ENCODE measurements around the gene ZNF677. TPM values are rescaled to one million over a fixed set of nuclear protein-coding genes. Genes with fewer than 3 reads are reported as not detected.
"Not testable (repeated sequence)": the region's sequence is repeated elsewhere in the genome, so short reads cannot be mapped to it uniquely, and the experiment has no call there.

The ZNF677 gene
- 1.00 and 1.0 TPM in 2 replicates for total RNA-seq (2014; rRNA removed; shearing (Covaris generic))

DNA sequence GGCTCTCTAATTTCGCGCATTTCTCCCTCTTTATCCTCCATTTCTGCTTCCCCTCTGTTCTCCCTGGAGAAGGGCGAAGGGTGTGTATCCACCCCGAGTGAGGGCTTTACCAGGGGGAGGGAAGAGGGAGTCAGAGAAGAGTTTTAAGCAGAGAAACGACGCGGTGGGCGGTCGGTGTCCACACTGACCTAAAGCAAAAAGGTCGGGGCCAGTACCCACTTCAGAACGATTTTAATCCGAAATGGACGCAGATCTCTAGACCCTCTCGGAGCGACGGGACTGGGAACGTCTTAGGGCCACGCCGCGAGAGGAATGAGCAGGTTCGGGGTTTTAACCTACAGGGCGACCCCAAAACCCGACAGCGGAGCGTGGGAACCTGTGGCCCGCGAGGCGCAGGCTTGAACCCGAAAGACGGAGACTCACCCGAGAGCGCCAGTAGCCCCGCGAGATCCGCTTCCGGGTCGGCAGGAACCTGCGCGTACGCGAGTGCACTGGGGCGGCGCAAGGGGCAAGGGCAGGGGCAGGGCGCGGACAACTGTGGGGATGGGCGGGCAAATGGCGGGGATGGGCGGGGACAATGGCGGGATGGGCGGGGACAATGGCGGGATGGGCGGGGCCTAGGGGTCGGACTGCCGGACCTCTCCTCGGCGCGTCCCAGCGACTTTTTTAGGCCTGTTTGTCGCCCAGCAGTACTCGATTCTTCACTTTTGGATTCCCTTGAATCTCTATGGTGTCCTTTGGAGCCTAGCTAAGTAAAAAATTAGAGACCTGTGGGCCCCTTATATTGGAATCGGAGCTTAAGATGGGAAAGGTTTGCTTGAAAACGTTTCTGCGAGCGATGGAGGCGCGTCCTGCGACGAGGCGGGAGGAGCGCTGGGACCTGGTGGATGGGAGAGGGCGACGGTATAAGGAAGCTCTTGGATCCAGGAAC is at the start of gene ZNF677:
ZNF677 (minus strand) TSS at position 463 of the 931 bp plus-strand sequence. CDS start 3,323 bp downstream, outside the sequence.
- no peaks in the 10 kb centered on the region for H3K27me3 ChIP-seq (ENCODE audit: control insufficient read depth, insufficient read depth, low read length)
- DNase-seq, result peak; percentile 79
- H3K4me3 ChIP-seq (ENCODE audit: insufficient read depth, low read depth, low read length), result peak within 1 kb of the TSS; percentile 66; the same call in 1 of the 2 replicates
- H3K36me3 ChIP-seq (replicated peaks; ENCODE audit: control insufficient read depth, insufficient read depth, low read length), result peaks cover 5% of the 10 kb centered on the region

DNA sequence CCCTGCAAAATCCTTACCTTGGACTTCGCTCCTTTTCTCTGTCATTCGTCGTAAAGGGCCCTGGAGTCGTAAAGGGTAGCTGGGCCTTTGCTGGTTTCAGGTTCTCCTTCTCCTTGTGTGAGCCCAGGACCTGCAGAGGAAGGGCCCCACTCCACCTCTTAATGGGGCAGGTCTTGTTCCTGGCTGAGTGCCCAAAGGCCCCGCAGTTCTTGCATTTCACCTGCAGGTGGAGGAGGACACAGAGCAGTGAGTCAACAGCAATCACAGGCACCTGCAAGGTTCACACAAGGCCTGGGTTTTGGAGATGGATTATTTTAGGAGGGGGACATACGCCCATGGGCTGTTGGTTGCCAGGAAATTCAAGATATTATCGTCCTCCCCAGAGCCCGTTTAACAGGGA is 46.7 kb upstream of the ZNF677 start:
- not testable (repeated sequence) for H3K4me3 ChIP-seq (ENCODE audit: insufficient read depth, low read depth, low read length); DNase-seq; H3K36me3 ChIP-seq (replicated peaks; ENCODE audit: control insufficient read depth, insufficient read depth, low read length); H3K27me3 ChIP-seq (ENCODE audit: control insufficient read depth, insufficient read depth, low read length)

DNA sequence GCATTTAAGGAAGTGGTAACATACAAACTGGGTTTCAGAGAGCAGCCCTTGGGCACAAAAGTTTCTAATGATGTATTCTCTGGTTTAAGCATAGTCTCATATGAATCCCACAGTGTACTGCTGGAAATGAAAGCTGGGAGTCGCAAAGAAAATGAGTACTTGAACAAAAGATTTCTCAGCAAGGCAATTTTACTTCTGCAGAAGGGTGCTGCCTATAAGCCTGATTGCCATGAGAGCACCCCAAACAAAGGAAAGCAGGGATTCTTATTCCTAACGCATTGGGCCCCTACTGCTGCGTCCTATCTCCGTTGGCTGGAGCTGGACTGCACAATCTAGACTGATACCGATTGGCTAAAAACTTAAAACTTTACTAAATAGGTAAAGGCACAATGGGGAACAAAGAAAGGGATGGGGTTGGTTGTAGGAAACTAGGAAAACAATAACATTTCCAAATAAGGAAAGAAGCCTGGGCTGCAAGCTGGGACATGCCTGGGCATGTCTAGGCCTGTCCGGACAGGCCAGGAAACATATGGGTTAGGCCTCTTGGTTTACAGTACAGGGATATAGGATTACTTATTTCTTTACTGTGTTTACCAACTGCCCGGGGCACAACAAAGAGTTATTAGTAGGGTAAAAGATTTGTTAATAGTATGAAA is 40.2 kb upstream of the ZNF677 start:
- no peaks in the 10 kb centered on the region for H3K27me3 ChIP-seq (ENCODE audit: control insufficient read depth, insufficient read depth, low read length)
- no peaks in the 10 kb centered on the region for H3K36me3 ChIP-seq (replicated peaks; ENCODE audit: control insufficient read depth, insufficient read depth, low read length)
- no peak overlapping the region for H3K4me3 ChIP-seq (ENCODE audit: insufficient read depth, low read depth, low read length)
- DNase-seq, result no peak

DNA sequence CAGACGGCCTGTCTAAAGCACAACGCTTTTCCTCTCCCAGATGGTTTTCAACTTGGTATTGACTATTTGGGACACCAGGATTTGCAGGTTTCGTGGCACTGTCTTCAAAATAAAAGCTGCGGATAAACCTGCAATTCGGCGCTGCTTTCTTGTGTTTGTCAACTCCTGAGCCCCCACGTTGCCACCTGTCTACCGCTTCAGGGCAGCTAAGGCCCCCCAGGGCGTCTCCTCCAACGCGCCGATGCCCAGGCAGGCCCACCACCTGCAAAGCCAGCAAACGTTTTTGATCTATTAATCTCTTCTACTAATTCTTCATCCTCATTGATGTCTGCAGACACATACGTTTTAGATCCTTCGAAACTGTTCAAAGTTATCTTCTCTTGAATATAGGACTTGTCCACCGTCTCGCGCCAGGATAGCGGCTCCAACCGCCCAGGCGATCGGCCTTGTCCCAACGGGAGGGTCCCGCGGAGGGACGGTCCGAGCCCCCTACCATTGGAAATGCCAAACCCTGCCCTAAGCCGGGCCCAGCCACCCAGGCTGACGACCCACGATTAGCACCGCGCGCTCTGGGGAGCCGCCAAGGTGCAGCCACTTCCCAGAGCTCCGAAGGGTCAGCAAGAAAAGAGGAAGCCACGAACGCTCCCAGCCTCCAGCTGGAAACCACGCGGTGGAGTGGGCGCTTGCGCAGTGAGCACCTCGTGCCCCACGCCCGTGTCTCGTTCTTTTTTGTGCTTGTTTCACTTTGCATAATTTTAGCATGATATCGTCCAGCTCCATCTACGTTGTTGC is 36.3 kb upstream of the ZNF677 start:
- DNase-seq, result no peak
- H3K36me3 ChIP-seq (replicated peaks; ENCODE audit: control insufficient read depth, insufficient read depth, low read length), result no peaks in the 10 kb centered on the region
- no peak overlapping the region for H3K4me3 ChIP-seq (ENCODE audit: insufficient read depth, low read depth, low read length)

DNA sequence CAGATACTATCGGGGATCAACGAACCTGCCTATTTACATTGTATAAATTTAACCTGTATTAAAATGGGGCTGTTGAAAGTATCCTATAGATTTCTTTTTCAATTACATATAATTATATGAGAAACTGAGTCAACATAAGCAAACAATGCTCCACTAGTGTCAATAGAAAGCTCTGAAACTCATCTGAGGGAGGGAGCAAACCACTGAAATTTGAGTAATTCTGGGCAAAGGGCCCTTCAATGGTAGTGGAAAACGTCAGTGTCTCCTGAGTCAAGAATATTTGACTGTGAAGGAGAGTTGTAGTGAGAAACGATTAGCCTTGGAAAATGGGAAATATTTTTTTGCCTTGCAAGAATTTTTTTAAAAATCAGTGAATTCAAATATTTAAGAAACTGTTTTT is 30.4 kb upstream of the ZNF677 start:
- DNase-seq, result no peak
- Histone ChIP-seq H3K36me3 (replicated peaks; ENCODE audit: control insufficient read depth, insufficient read depth, low read length) (no peaks in the 10 kb centered on the region), H3K4me3 (ENCODE audit: insufficient read depth, low read depth, low read length) (no peak overlapping the region), H3K27me3 (ENCODE audit: control insufficient read depth, insufficient read depth, low read length) (no peaks in the 10 kb centered on the region)

More for the DNA sequence above, 36.3 kb upstream of the ZNF677 start:
- no peaks in the 10 kb centered on the region for H3K27me3 ChIP-seq (ENCODE audit: control insufficient read depth, insufficient read depth, low read length)

DNA sequence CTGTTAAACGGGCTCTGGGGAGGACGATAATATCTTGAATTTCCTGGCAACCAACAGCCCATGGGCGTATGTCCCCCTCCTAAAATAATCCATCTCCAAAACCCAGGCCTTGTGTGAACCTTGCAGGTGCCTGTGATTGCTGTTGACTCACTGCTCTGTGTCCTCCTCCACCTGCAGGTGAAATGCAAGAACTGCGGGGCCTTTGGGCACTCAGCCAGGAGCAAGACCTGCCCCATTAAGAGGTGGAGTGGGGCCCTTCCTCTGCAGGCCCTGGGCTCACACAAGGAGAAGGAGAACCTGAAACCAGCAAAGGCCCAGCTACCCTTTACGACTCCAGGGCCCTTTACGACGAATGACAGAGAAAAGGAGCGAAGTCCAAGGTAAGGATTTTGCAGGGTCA is 27.3 kb upstream of the ZNF677 start:
- DNase-seq; H3K4me3 ChIP-seq (ENCODE audit: insufficient read depth, low read depth, low read length); H3K36me3 ChIP-seq (replicated peaks; ENCODE audit: control insufficient read depth, insufficient read depth, low read length); H3K27me3 ChIP-seq (ENCODE audit: control insufficient read depth, insufficient read depth, low read length): not testable (repeated sequence)

DNA sequence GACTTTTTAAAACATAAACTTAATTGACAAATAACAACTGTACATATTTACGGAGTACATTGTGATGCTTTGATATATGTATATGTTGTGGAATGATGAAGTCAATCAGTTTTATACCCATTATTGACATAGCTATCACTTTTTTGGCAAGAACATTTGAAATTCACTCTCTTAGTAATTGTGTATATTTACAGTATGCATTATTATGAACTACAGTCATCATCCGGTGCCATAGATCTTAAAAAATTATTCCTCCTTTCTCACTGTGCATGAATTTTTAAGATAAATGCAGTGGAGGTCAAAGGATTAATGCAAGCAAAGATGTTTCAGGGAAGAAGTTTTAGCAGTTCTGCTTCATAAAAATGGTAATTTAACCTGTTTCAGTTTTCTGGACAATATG is 20.8 kb upstream of the ZNF677 start:
- DNase-seq, result no peak
- Histone ChIP-seq H3K27me3 (ENCODE audit: control insufficient read depth, insufficient read depth, low read length) (no peaks in the 10 kb centered on the region), H3K4me3 (ENCODE audit: insufficient read depth, low read depth, low read length) (no peak overlapping the region), H3K36me3 (replicated peaks; ENCODE audit: control insufficient read depth, insufficient read depth, low read length) (no peaks in the 10 kb centered on the region)

DNA sequence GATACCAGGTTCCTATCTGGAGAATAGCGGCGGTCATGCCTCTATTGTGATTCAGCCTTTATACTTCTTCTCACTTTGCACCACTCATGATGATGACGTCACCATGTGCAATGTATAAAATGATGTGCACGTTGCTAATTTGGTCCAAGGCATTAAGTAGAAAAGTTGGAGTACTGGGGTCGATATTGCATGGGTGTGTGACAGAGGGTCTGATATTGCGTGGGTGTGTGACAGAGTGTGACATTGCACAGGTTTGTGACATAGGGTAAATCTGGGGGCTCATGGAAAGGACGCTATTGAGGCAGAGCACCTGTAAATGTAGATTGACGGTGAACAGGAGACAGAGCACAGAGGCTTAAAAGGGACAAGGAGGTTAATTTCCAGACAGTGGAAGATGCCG is 17.4 kb upstream of the ZNF677 start:
- Histone ChIP-seq H3K27me3 (ENCODE audit: control insufficient read depth, insufficient read depth, low read length) (no peaks in the 10 kb centered on the region), H3K4me3 (ENCODE audit: insufficient read depth, low read depth, low read length) (no peak overlapping the region), H3K36me3 (replicated peaks; ENCODE audit: control insufficient read depth, insufficient read depth, low read length) (no peaks in the 10 kb centered on the region)
- no peak for DNase-seq

DNA sequence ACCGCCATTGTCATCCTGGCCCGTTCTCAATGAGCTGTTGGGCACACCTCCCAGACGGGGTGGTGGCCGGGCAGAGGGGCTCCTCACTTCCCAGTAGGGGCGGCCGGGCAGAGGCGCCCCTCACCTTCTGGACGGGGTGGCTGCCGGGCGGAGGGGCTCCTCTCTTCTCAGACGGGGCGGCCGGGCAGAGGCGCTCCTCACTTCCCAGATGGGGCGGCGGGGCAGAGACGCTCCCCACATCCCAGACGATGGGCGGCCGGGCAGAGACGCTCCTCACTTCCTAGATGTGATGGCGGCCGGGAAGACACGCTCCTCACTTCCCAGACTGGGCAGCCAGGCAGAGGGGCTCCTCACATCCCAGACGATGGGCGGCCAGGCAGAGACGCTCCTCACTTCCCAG is 15.2 kb upstream of the ZNF677 start:
- not testable (repeated sequence) for H3K36me3 ChIP-seq (replicated peaks; ENCODE audit: control insufficient read depth, insufficient read depth, low read length)

DNA sequence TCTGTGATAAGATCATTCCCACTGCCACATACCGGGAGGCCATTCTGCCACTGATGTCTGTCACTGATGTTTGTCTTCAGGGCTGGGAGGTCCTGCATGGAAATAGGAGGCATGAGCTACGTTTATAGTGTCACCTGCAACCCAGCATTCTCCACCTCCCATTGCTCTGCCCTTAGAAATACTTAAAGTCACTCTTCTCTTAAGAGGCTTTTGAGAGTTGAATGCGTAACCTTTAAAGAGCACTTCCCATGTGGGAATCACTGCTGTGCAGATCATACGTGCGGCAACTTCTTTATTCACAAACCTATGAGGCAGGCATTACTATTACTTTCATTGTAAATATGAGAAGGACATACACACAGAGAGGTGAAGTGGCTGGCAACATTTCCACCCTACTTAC is 12.9 kb upstream of the ZNF677 start, which contains the start of gene VN1R4:
VN1R4 (minus strand) TSS at position 101 of the 400 bp plus-strand sequence; CDS start at position 43, 58 bp downstream.
- H3K4me3 ChIP-seq (ENCODE audit: insufficient read depth, low read depth, low read length); H3K27me3 ChIP-seq (ENCODE audit: control insufficient read depth, insufficient read depth, low read length); H3K36me3 ChIP-seq (replicated peaks; ENCODE audit: control insufficient read depth, insufficient read depth, low read length); DNase-seq: not testable (repeated sequence)

More for the DNA sequence above, 15.2 kb upstream of the ZNF677 start:
- not testable (repeated sequence) for DNase-seq; H3K4me3 ChIP-seq (ENCODE audit: insufficient read depth, low read depth, low read length); H3K27me3 ChIP-seq (ENCODE audit: control insufficient read depth, insufficient read depth, low read length)

DNA sequence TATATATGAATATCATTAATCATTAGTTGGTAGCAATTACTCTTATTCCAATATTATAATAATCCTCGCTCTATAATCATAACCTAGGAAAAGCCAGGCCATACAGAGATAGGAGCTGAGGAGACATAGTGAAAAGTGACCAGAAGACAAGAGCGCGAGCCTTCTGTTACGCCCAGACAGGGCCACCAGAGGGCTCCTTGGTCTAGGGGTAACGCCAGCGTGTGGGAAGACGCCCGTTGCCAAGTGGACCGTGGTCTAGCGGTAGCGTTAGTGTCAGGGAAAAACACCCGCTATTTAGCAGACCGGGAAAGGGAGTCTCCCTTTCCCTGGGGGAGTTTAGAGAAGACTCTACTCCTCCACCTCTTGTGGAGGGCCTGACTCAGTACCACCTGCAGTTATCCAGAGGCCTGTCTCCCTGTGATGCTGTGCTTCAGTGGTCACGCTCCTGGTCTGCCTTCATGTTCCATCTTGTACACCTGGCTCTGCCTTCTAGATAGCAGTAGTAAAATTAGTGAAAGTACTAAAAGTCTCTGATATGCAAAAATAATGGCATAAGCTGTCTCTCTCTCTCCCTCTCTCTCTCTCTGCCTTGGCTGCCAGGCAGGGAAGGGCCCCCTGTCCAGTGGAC is 3.2 kb upstream of the ZNF677 start, which contains the start of gene VN1R2:
VN1R2 (plus strand) TSS at position 578 of the 628 bp plus-strand sequence. CDS start 84 bp downstream, outside the sequence.
- H3K4me3 ChIP-seq (ENCODE audit: insufficient read depth, low read depth, low read length); H3K36me3 ChIP-seq (replicated peaks; ENCODE audit: control insufficient read depth, insufficient read depth, low read length); H3K27me3 ChIP-seq (ENCODE audit: control insufficient read depth, insufficient read depth, low read length); DNase-seq: not testable (repeated sequence)

DNA sequence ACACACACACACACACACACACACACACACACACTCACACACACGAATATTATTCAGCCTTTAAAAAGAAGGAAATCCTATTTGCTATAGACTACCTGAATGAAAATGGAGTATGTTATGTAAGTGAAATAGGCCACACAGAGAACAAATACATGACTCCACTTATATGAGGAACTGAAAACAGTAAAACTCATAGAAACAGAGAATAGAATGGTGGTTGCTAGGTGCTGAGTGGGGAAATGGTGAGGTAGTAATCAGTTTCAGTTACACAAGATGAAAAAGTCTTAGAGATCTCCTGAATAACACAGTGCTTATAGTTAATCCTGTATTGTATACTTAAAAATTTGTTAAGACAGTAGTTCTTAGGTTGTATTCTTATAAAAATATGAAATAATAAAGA is 8.2 kb downstream of the ZNF677 start:
- H3K27me3 ChIP-seq (ENCODE audit: control insufficient read depth, insufficient read depth, low read length), result no peaks in the 10 kb centered on the region
- no peak overlapping the region for H3K4me3 ChIP-seq (ENCODE audit: insufficient read depth, low read depth, low read length)
- peaks cover 4% of the 10 kb centered on the region for H3K36me3 ChIP-seq (replicated peaks; ENCODE audit: control insufficient read depth, insufficient read depth, low read length)
- DNase-seq, result no peak

DNA sequence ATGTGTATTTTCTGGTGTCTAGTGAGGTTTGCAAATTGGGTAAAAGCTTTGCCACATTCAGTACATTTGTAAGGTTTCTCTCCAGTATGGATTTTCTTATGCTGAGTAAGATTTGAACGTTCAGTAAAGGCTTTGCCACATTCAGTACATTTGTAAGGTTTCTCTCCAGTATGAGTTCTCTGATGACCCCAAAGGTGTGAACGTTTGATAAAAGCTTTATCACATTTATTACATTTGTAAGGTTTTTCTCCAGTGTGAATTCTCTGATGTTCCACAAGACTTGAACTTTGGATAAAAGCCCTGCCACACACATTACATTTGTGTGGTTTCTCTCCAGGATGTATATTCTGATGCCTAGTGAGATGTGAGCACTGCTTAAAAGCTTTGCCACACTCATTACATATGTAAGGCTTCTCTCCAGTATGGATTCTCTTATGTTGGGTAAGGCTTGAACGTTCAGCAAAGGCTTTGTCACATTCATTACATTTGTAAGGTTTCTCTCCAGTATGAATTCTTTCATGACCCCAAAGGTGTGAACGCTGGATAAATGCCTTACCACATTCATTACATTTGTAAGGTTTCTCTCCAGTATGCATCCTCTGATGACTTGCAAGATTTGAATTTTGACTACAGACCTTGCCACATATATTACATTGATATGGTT is 17.4 kb downstream of the ZNF677 start:
- DNase-seq, result no peak
- Histone ChIP-seq H3K4me3 (ENCODE audit: insufficient read depth, low read depth, low read length) (no peak overlapping the region), H3K27me3 (ENCODE audit: control insufficient read depth, insufficient read depth, low read length) (no peaks in the 10 kb centered on the region), H3K36me3 (replicated peaks; ENCODE audit: control insufficient read depth, insufficient read depth, low read length) (peaks cover 2% of the 10 kb centered on the region; the same call in 1 of the 2 replicates)
